Caco-2 (cell line): ENCODE results near the gene GRIPAP1. TPM values are rescaled to one million over a fixed set of nuclear protein-coding genes. Genes with fewer than 3 reads are reported as not detected.

ENCODE experiments used
- BruUV-seq: library from RNA; stranded (reverse); fragments of 400-500 nt; replicated peaks from 2 replicates; lab custom pipeline; 2021; lab: Mats Ljungman, UMichigan
- CTCF ChIA-PET: fragments of 300-600 bp; sonication (Branson Sonifier 250); formaldehyde crosslinking; loops from one replicate; lab custom pipeline; 2022; ENCODE audit warnings: antibody characterized with exemption; lab: Charles Lee
- POLR2A ChIA-PET: fragments of 300-600 bp; sonication (Branson Sonifier 250); formaldehyde crosslinking; loops from one replicate; lab custom pipeline; 2022; ENCODE audit warnings: antibody characterized with exemption; lab: Charles Lee
- DNase-seq, 2 experiments: peaks; one replicate each; pipeline versions ENCODE4 v3.0.0 to v3.0.0-alpha.2; 2020 to 2022
- H3K27me3 ChIP-seq: replicated peaks from 2 replicates; pipeline ENCODE4 v1.6.0; 2011; ENCODE audit warnings: low read length; ENCODE audit not compliant: control insufficient read depth, insufficient read depth
- H3K36me3 ChIP-seq: 2 replicates; pipeline ENCODE4 v1.5.1; 2011; ENCODE audit warnings: low read length; ENCODE audit not compliant: control insufficient read depth, insufficient read depth
- H3K4me1 ChIP-seq: fragments of 250-450 bp; sonication (Bioruptor Pico); 2 replicates; pipeline ENCODE4 v1.5.1; 2020; ENCODE audit warnings: mild to moderate bottlenecking
- H3K4me3 ChIP-seq: 2 replicates; pipeline ENCODE4 v1.5.1; 2011; ENCODE audit warnings: low read depth, mild to moderate bottlenecking, control low read depth, low read length
- H3K9me3 ChIP-seq: fragments of 250-450 bp; sonication (Bioruptor Pico); 2 replicates; pipeline ENCODE4 v1.5.1; 2020; ENCODE audit warnings: mild to moderate bottlenecking, moderate library complexity
- H3K27ac Mint-ChIP-seq: one replicate; pipeline ENCODE4 v1.8.0; 2022; ENCODE audit warnings: mixed read lengths; ENCODE audit not compliant: unreplicated experiment
- H3K27me3 Mint-ChIP-seq: one replicate; pipeline ENCODE4 v1.8.0; 2022; ENCODE audit warnings: mixed read lengths; ENCODE audit not compliant: insufficient read depth, unreplicated experiment
- H3K36me3 Mint-ChIP-seq: one replicate; pipeline ENCODE4 v1.8.0; 2022; ENCODE audit warnings: mild to moderate bottlenecking, mixed read lengths; ENCODE audit not compliant: insufficient read depth, unreplicated experiment
- H3K4me1 Mint-ChIP-seq: one replicate; pipeline ENCODE4 v1.8.0; 2022; ENCODE audit warnings: low read depth, mixed read lengths; ENCODE audit not compliant: unreplicated experiment
- H3K4me3 Mint-ChIP-seq: one replicate; pipeline ENCODE4 v1.8.0; 2022; ENCODE audit warnings: mild to moderate bottlenecking, moderate library complexity, mixed read lengths; ENCODE audit not compliant: unreplicated experiment
- H3K9me3 Mint-ChIP-seq: one replicate; pipeline ENCODE4 v1.8.0; 2022; ENCODE audit warnings: mixed read lengths; ENCODE audit not compliant: unreplicated experiment
- intact Hi-C: fragments of 100-400 bp; cut with micrococcal nuclease; formaldehyde crosslinking; loops from one replicate; pipeline ENCODE4 v1.10.0; 2022; ENCODE audit not compliant: unreplicated experiment
- total RNA-seq: library from RNA; stranded (reverse); gene quantifications from 2 replicates; pipeline ENCODE4 v1.2.3, GENCODE V29; 2022
- TF ChIP-seq, protein P1 (sequence below), 2 experiments: fragments of 200-600 bp in 1 of 2; IDR thresholded peaks; 1 replicate in 1 of 2; 2 replicates in 1 of 2; pipeline versions ENCODE4 v1.5.1 to v1.8.0; 2011 to 2022; ENCODE audit warnings: antibody characterized with exemption in 1 of 2, control low read depth in 1 of 2, inconsistent platforms in 1 of 2, low read depth in 1 of 2, low read length in 1 of 2, mild to moderate bottlenecking in 1 of 2, moderate library complexity in 1 of 2; ENCODE audit not compliant: insufficient read depth in 1 of 2, severe bottlenecking in 1 of 2, unreplicated experiment in 1 of 2

The GRIPAP1 gene
- total RNA-seq, 1 experiment from 2014 or later: 43.6 TPM

- Histone ChIP-seq H3K27me3 (no peaks in the 10 kb centered on the region), H3K4me3 (no peak overlapping the region), H3K9me3 (no peaks in the 10 kb centered on the region), H3K4me1 (no peaks in the 10 kb centered on the region), H3K36me3 (no peaks in the 10 kb centered on the region)
- intact Hi-C loops: no loop called here
- CTCF ChIA-PET: no interaction called here
- POLR2A ChIA-PET: no interaction called here
- no peaks in the 10 kb centered on the region for H3K9me3 Mint-ChIP-seq
- no peaks in the 10 kb centered on the region for H3K27me3 Mint-ChIP-seq
- H3K27ac Mint-ChIP-seq: no peak overlapping the region
- TF ChIP-seq, protein P1, sequence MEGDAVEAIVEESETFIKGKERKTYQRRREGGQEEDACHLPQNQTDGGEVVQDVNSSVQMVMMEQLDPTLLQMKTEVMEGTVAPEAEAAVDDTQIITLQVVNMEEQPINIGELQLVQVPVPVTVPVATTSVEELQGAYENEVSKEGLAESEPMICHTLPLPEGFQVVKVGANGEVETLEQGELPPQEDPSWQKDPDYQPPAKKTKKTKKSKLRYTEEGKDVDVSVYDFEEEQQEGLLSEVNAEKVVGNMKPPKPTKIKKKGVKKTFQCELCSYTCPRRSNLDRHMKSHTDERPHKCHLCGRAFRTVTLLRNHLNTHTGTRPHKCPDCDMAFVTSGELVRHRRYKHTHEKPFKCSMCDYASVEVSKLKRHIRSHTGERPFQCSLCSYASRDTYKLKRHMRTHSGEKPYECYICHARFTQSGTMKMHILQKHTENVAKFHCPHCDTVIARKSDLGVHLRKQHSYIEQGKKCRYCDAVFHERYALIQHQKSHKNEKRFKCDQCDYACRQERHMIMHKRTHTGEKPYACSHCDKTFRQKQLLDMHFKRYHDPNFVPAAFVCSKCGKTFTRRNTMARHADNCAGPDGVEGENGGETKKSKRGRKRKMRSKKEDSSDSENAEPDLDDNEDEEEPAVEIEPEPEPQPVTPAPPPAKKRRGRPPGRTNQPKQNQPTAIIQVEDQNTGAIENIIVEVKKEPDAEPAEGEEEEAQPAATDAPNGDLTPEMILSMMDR (IDR thresholded peaks at IDR 0.05; ENCODE audit: insufficient read depth in 1 of 2, low read depth in 1 of 2, low read length in 1 of 2, severe bottlenecking in 1 of 2, unreplicated experiment in 1 of 2): no peak
- H3K36me3 Mint-ChIP-seq: peaks cover 11% of the 10 kb centered on the region
- H3K4me1 Mint-ChIP-seq: peaks cover 15% of the 10 kb centered on the region
- no peak for DNase-seq
- H3K4me3 Mint-ChIP-seq: peak overlapping the region; percentile 17
- BruUV-seq: no TSS peak
Observed at GRCh38 chrX:48960291-48960690, 41.8 kb downstream of the GRIPAP1 start.

DNA sequence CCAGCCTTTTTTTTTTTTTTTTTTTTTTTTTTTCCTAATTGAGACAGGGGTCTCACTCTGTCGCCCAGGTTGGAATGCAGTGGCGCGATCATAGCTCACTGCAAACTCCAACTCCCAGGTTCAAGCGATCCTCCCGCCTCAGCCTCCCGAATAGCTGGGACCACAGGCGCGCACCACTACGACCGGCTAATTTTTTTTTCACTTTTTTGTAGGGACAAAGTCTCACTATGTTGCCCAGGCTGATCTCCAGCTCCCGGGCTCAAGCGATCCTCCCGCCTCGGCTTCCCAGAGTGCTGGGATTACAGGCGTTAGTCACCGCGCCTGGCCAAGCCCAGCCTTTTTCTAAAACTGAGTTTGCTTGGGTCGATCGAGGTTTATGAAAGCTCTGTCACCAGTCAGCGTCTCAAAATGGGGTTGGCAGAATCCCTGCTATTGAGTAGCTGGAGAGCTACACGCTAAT is 43.4 kb downstream of the GRIPAP1 start:
- BruUV-seq: TSS peak; percentile 67
- ChIA-PET CTCF (interaction anchor here (0.6 to 1.1 kb wide), 7 partner anchors 11 to 950 kb away, joined by 3 to 5 read pairs (median 3); partner anchors contain the start of gene GRIPAP1), POLR2A (interaction anchor here (0.6 to 1.1 kb wide), 13 partner anchors 41 to 1077 kb away, joined by 3 to 22 read pairs (median 5); partner anchors contain the start of genes GRIPAP1, HDAC6, PLP2 and PQBP1)
- Mint-ChIP-seq H3K9me3 (no peaks in the 10 kb centered on the region), H3K36me3 (peaks cover 11% of the 10 kb centered on the region), H3K27me3 (no peaks in the 10 kb centered on the region), H3K4me3 (peak overlapping the region; percentile 98), H3K27ac (peak overlapping the region; percentile 100), H3K4me1 (peaks cover 15% of the 10 kb centered on the region)
- H3K36me3 ChIP-seq: no peaks in the 10 kb centered on the region; the same call in 1 of the 2 replicates
- intact Hi-C loops: loop anchor here (2.0 kb wide), 1 partner anchor 84 kb away; the partner anchor contains the start of gene TFE3
- TF ChIP-seq, protein P1 (IDR thresholded peaks at IDR 0.05; ENCODE audit: insufficient read depth in 1 of 2, low read depth in 1 of 2, low read length in 1 of 2, severe bottlenecking in 1 of 2, unreplicated experiment in 1 of 2): no peak
- H3K4me3 ChIP-seq: peak overlapping the region; percentile 44
- peak in 1 of 2 experiments; percentile 33 for DNase-seq
- no peaks in the 10 kb centered on the region for H3K27me3 ChIP-seq
- no peaks in the 10 kb centered on the region for H3K9me3 ChIP-seq
- H3K4me1 ChIP-seq: no peaks in the 10 kb centered on the region

- Histone ChIP-seq H3K9me3 (no peaks in the 10 kb centered on the region), H3K4me3 (peak overlapping the region; percentile 73), H3K36me3 (no peaks in the 10 kb centered on the region; the same call in 1 of the 2 replicates), H3K27me3 (no peaks in the 10 kb centered on the region), H3K4me1 (no peaks in the 10 kb centered on the region)
- Mint-ChIP-seq H3K27ac (peak overlapping the region; percentile 100), H3K36me3 (peaks cover 11% of the 10 kb centered on the region), H3K4me1 (peaks cover 15% of the 10 kb centered on the region), H3K9me3 (no peaks in the 10 kb centered on the region), H3K27me3 (no peaks in the 10 kb centered on the region), H3K4me3 (peak overlapping the region; percentile 98)
- TF ChIP-seq, protein P1 (IDR thresholded peaks at IDR 0.05; ENCODE audit: insufficient read depth in 1 of 2, low read depth in 1 of 2, low read length in 1 of 2, severe bottlenecking in 1 of 2, unreplicated experiment in 1 of 2): no peak
- TSS peak; percentile 12 for BruUV-seq
- DNase-seq: peak; percentile 94 to 97
- POLR2A ChIA-PET: interaction anchor here (0.6 to 1.1 kb wide), 14 partner anchors 41 to 1078 kb away, joined by 3 to 22 read pairs (median 4); partner anchors contain the start of genes GRIPAP1, HDAC6, PLP2 and PQBP1
- intact Hi-C loops: loop anchor here (2.0 kb wide), 2 partner anchors 39 to 85 kb away; partner anchors contain the start of genes PIM2 and TFE3
- CTCF ChIA-PET: interaction anchor here (0.6 to 1.1 kb wide), 6 partner anchors 11 to 922 kb away, joined by 3 to 4 read pairs (median 3); partner anchors contain the start of gene GRIPAP1
Observed at GRCh38 chrX:48957827-48958634, 44.0 kb downstream of the GRIPAP1 start.
